Activated T-cell treated with anti-CD3 and anti-CD28 coated beads, Interleukin-2, amount 50 U/mL, for 4 hours (primary cell): ENCODE measurements around the gene PNN. TPM values are rescaled to one million over a fixed set of nuclear protein-coding genes. Genes with fewer than 3 reads are reported as not detected.
"Not testable (repeated sequence)": the region's sequence is repeated elsewhere in the genome, so short reads cannot be mapped to it uniquely, and the experiment has no call there.

Experiments
- ATAC-seq, 2 donors: fragments of 200-7000 bp; cut with Tn5 transposase; one replicate each; pipeline ENCODE4 v1.10.0; 2021
- DNase-seq: peaks from one replicate; pipeline ENCODE4 v3.0.0-alpha.2; 2020
- H3K27me3 Mint-ChIP-seq: one replicate; pipeline ENCODE4 v1.8.0; 2021; ENCODE audit warnings: low read depth, mixed read lengths
- H3K36me3 Mint-ChIP-seq: one replicate; pipeline ENCODE4 v1.8.0; 2022; ENCODE audit warnings: mixed read lengths; ENCODE audit not compliant: insufficient read depth
- H3K4me1 Mint-ChIP-seq: one replicate; pipeline ENCODE4 v1.8.0; 2021; ENCODE audit warnings: low read depth, mixed read lengths
- H3K4me3 Mint-ChIP-seq: one replicate; pipeline ENCODE4 v1.8.0; 2021; ENCODE audit warnings: mild to moderate bottlenecking, moderate library complexity, mixed read lengths
- H3K9me3 Mint-ChIP-seq: one replicate; pipeline ENCODE4 v1.8.0; 2021; ENCODE audit warnings: mixed read lengths
- total RNA-seq, 3 donors: library from RNA; stranded (reverse); gene quantifications; one replicate each; pipeline ENCODE4 v1.2.1, GENCODE V29; 2021

The PNN gene
- total RNA-seq, 3 donors from 2014 or later: 99.2 to 107 (median 106) TPM

GRCh38 chr14:39173198-39173597 is 1.9 kb upstream of the PNN start:
- no peak overlapping the region for H3K4me3 Mint-ChIP-seq
- H3K4me1 Mint-ChIP-seq: peaks cover 43% of the 10 kb centered on the region
- no peak for DNase-seq

GRCh38 chr14:39175445-39176262 is 600 bp downstream of the PNN start:
- H3K9me3 Mint-ChIP-seq: no peaks in the 10 kb centered on the region
- ATAC-seq (peak; percentile 8 to 11), DNase-seq (no peak)
- H3K4me3 Mint-ChIP-seq: peak overlapping the region; percentile 92
- H3K27me3 Mint-ChIP-seq: no peaks in the 10 kb centered on the region
- H3K36me3 Mint-ChIP-seq: peaks cover 33% of the 10 kb centered on the region
- H3K4me1 Mint-ChIP-seq: peaks cover 40% of the 10 kb centered on the region

More at GRCh38 chr14:39173198-39173597, 1.9 kb upstream of the PNN start:
- Mint-ChIP-seq H3K9me3 (no peaks in the 10 kb centered on the region), H3K36me3 (peaks cover 25% of the 10 kb centered on the region), H3K27me3 (no peaks in the 10 kb centered on the region)
- no peak for ATAC-seq

DNA sequence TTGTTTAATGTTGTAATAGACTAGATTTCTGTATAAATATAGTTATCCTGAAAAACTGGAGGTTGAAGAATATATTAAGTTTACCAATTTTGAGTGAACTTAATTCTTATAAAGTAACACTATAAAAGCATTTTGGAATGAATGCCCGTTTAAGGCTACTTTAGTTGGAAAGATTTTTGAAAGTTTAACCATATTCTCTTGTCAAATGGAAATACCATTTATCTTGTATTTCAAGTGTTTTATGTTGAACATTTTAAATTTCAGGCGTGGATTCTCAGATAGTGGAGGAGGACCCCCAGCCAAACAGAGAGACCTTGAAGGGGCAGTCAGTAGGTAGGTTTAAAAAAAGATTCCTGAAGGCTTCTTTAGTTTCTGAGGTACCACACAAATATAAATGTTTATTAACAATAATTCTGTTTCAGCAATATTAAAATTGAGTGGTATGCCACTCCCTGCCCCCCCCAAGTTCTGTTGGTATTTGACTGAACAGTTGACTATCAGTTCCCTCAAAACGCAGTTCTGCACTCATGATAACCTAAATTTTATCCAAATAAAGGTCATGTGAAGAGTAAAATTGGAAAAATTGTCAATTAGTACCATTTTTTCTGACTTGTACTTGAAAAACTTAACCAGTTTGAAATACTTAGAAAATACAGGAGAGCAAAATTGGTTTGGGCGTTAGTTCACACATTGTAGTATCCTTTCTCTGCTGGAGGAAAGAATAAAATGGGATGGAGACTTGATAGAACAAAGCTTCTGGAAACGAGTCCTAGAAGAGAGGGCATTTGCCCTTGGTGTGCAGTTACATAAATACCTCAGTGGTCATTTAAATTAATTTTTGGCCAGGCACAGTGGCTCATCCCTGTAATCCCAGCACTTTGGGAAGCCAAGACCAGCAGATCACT is 1.5 kb downstream of the PNN start:
- Mint-ChIP-seq H3K36me3 (peaks cover 33% of the 10 kb centered on the region), H3K27me3 (no peaks in the 10 kb centered on the region), H3K9me3 (no peaks in the 10 kb centered on the region), H3K4me3 (peak overlapping the region; percentile 92), H3K4me1 (peaks cover 36% of the 10 kb centered on the region)
- DNase-seq (no peak), ATAC-seq (no peak)

GRCh38 chr14:39177168-39177545 is 2.1 kb downstream of the PNN start:
- ATAC-seq (no peak), DNase-seq (no peak)
- Mint-ChIP-seq H3K27me3 (no peaks in the 10 kb centered on the region), H3K4me1 (peaks cover 33% of the 10 kb centered on the region), H3K4me3 (peak overlapping the region; percentile 92), H3K36me3 (peaks cover 33% of the 10 kb centered on the region), H3K9me3 (no peaks in the 10 kb centered on the region)

- no peaks in the 10 kb centered on the region for H3K27me3 Mint-ChIP-seq
- no peak overlapping the region for H3K4me3 Mint-ChIP-seq
- ATAC-seq (no peak), DNase-seq (no peak)
- H3K9me3 Mint-ChIP-seq: no peaks in the 10 kb centered on the region
- H3K4me1 Mint-ChIP-seq: peaks cover 34% of the 10 kb centered on the region
- peaks cover 40% of the 10 kb centered on the region for H3K36me3 Mint-ChIP-seq
Observed at GRCh38 chr14:39179042-39179441, 4.0 kb downstream of the PNN start.

DNA sequence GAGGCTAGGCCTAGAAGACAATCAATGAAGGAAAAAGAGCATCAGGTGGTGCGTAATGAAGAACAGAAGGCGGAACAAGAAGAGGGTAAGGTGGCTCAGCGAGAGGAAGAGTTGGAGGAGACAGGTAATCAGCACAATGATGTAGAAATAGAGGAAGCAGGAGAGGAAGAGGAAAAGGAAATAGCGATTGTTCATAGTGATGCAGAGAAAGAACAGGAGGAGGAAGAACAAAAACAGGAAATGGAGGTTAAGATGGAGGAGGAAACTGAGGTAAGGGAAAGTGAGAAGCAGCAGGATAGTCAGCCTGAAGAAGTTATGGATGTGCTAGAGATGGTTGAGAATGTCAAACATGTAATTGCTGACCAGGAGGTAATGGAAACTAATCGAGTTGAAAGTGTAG is 5.5 kb downstream of the PNN start:
- peaks cover 29% of the 10 kb centered on the region for H3K4me1 Mint-ChIP-seq
- H3K4me3 Mint-ChIP-seq: no peak overlapping the region
- H3K36me3 Mint-ChIP-seq: peaks cover 49% of the 10 kb centered on the region
- ATAC-seq (no peak), DNase-seq (no peak)
- no peaks in the 10 kb centered on the region for H3K27me3 Mint-ChIP-seq
- no peaks in the 10 kb centered on the region for H3K9me3 Mint-ChIP-seq

DNA sequence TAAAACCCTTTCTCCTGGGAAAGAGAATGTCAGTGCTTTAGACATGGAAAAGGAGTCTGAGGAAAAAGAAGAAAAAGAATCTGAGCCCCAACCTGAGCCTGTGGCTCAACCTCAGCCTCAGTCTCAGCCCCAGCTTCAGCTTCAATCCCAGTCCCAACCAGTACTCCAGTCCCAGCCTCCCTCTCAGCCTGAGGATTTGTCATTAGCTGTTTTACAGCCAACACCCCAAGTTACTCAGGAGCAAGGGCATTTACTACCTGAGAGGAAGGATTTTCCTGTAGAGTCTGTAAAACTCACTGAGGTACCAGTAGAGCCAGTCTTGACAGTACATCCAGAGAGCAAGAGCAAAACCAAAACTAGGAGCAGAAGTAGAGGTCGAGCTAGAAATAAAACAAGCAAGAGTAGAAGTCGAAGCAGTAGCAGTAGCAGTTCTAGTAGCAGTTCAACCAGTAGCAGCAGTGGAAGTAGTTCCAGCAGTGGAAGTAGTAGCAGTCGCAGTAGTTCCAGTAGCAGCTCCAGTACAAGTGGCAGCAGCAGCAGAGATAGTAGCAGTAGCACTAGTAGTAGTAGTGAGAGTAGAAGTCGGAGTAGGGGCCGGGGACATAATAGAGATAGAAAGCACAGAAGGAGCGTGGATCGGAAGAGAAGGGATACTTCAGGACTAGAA is 6.1 kb downstream of the PNN start:
- no peak overlapping the region for H3K4me3 Mint-ChIP-seq
- H3K36me3 Mint-ChIP-seq: peaks cover 43% of the 10 kb centered on the region
- DNase-seq (no peak), ATAC-seq (no peak)
- no peaks in the 10 kb centered on the region for H3K9me3 Mint-ChIP-seq
- no peaks in the 10 kb centered on the region for H3K27me3 Mint-ChIP-seq
- H3K4me1 Mint-ChIP-seq: peaks cover 25% of the 10 kb centered on the region

DNA sequence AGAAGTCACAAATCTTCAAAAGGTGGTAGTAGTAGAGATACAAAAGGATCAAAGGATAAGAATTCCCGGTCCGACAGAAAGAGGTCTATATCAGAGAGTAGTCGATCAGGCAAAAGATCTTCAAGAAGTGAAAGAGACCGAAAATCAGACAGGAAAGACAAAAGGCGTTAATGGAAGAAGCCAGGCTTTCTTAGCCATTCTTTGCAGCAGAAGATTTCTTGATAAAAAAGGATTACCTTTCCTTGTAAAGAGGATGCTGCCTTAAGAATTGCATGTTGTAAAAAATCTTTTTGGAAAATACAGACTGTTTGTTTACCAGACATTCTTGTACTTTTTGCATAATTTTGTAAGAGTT is 6.6 kb downstream of the PNN start:
- no peak for ATAC-seq
- DNase-seq: no peak
- Mint-ChIP-seq H3K9me3 (no peaks in the 10 kb centered on the region), H3K4me3 (no peak overlapping the region), H3K27me3 (no peaks in the 10 kb centered on the region), H3K36me3 (peaks cover 42% of the 10 kb centered on the region), H3K4me1 (peaks cover 21% of the 10 kb centered on the region)

GRCh38 chr14:39182770-39183684 is 8.0 kb downstream of the PNN start:
- Mint-ChIP-seq H3K27me3 (no peaks in the 10 kb centered on the region), H3K9me3 (no peaks in the 10 kb centered on the region), H3K4me1 (peaks cover 18% of the 10 kb centered on the region)

GRCh38 chr14:39183685-39184003 is 8.6 kb downstream of the PNN start:
- peaks cover 19% of the 10 kb centered on the region for H3K4me1 Mint-ChIP-seq
- not testable (repeated sequence) for H3K4me3 Mint-ChIP-seq

More at GRCh38 chr14:39182770-39183684, 8.0 kb downstream of the PNN start:
- DNase-seq (no peak), ATAC-seq (no peak)
- Mint-ChIP-seq H3K36me3 (peaks cover 37% of the 10 kb centered on the region), H3K4me3 (no peak overlapping the region)

GRCh38 chr14:39184628-39185255 is 9.7 kb downstream of the PNN start:
- H3K27me3 Mint-ChIP-seq: no peaks in the 10 kb centered on the region
- ATAC-seq (no peak), DNase-seq (no peak)
- peaks cover 29% of the 10 kb centered on the region for H3K36me3 Mint-ChIP-seq
- H3K9me3 Mint-ChIP-seq: no peaks in the 10 kb centered on the region
- peaks cover 13% of the 10 kb centered on the region for H3K4me1 Mint-ChIP-seq
- no peak overlapping the region for H3K4me3 Mint-ChIP-seq

More at GRCh38 chr14:39183685-39184003, 8.6 kb downstream of the PNN start:
- not testable (repeated sequence) for ATAC-seq, H3K27me3 Mint-ChIP-seq, H3K9me3 Mint-ChIP-seq, DNase-seq
- H3K36me3 Mint-ChIP-seq: peaks cover 36% of the 10 kb centered on the region

- H3K4me3 Mint-ChIP-seq: no peak overlapping the region
Observed at GRCh38 chr14:39185256-39186049, 10.4 kb downstream of the PNN start.

More at GRCh38 chr14:39185256-39186049, 10.4 kb downstream of the PNN start:
- no peaks in the 10 kb centered on the region for H3K27me3 Mint-ChIP-seq
- H3K9me3 Mint-ChIP-seq: no peaks in the 10 kb centered on the region
- peaks cover 28% of the 10 kb centered on the region for H3K36me3 Mint-ChIP-seq
- no peak for DNase-seq
- ATAC-seq: no peak
- H3K4me1 Mint-ChIP-seq: peaks cover 13% of the 10 kb centered on the region
